Mesenchymal stem cell (in vitro differentiated cells and primary cell): ENCODE measurements around the gene COLGALT1.
A peak's percentile ranks its signal among the peaks of the same experiment; 100 is the strongest.

Experiments
- DNase-seq: peaks from one replicate; pipeline ENCODE4 v3.0.0-alpha.2; 2013
- H2AFZ ChIP-seq: one replicate; pipeline ENCODE4 v1.6.1; 2013; ENCODE audit warnings: low read depth, mild to moderate bottlenecking, control low read depth, inconsistent platforms, low read length, moderate library complexity
- H2AK5ac ChIP-seq: 2 replicates; pipeline ENCODE4 v1.6.1; 2013; ENCODE audit warnings: low read length, moderate library complexity, mild to moderate bottlenecking, inconsistent platforms; ENCODE audit not compliant: severe bottlenecking
- H2BK120ac ChIP-seq: one replicate; pipeline ENCODE4 v1.6.1; 2013; ENCODE audit warnings: low read depth, mild to moderate bottlenecking, inconsistent platforms, low read length, moderate library complexity
- H2BK12ac ChIP-seq, 2 experiments: one replicate each; pipeline ENCODE4 v1.6.1; 2013; ENCODE audit warnings: inconsistent platforms in 2 of 2, low read length in 2 of 2, mild to moderate bottlenecking in 2 of 2, moderate library complexity in 2 of 2, control low read depth in 1 of 2
- H2BK15ac ChIP-seq: one replicate; pipeline ENCODE4 v1.6.1; 2013; ENCODE audit warnings: mild to moderate bottlenecking, low read depth, inconsistent platforms; ENCODE audit not compliant: poor library complexity, severe bottlenecking
- H2BK5ac ChIP-seq: 2 replicates; pipeline ENCODE4 v1.6.1; 2013; ENCODE audit warnings: low read depth, mild to moderate bottlenecking, low read length, control low read depth, inconsistent platforms; ENCODE audit not compliant: poor library complexity, severe bottlenecking
- H3K14ac ChIP-seq, 2 experiments: one replicate each; pipeline ENCODE4 v1.6.1; 2013; ENCODE audit warnings: inconsistent platforms in 2 of 2, low read length in 2 of 2, control low read depth in 1 of 2, mild to moderate bottlenecking in 1 of 2, moderate library complexity in 1 of 2
- H3K18ac ChIP-seq, 2 experiments: one replicate each; pipeline ENCODE4 v1.6.1; 2013; ENCODE audit warnings: inconsistent platforms in 2 of 2, low read length in 2 of 2, control low read depth in 1 of 2, low read depth in 1 of 2, mild to moderate bottlenecking in 1 of 2
- H3K23ac ChIP-seq, 2 experiments: one replicate each; pipeline ENCODE4 v1.6.1; 2013; ENCODE audit warnings: inconsistent platforms in 2 of 2, low read length in 2 of 2, mild to moderate bottlenecking in 2 of 2, moderate library complexity in 2 of 2, control low read depth in 1 of 2
- H3K27ac ChIP-seq: 2 replicates; pipeline ENCODE4 v1.5.1; 2013; ENCODE audit warnings: mild to moderate bottlenecking, moderate library complexity, low read length, control low read depth, inconsistent platforms; ENCODE audit not compliant: poor library complexity, severe bottlenecking
- H3K27me3 ChIP-seq, 2 experiments: 2 replicates each; pipeline versions ENCODE4 v1.6.1 to v1.7.0; 2013; ENCODE audit warnings: low read length in 2 of 2, mild to moderate bottlenecking in 2 of 2, moderate library complexity in 2 of 2, control low read depth in 1 of 2, inconsistent platforms in 1 of 2; ENCODE audit not compliant: control insufficient read depth in 1 of 2, insufficient read depth in 1 of 2
- H3K36me3 ChIP-seq, 2 experiments: 2 replicates each; pipeline versions ENCODE4 v1.6.1 to v1.7.0; 2013; ENCODE audit warnings: low read length in 2 of 2, control low read depth in 1 of 2, inconsistent platforms in 1 of 2, low read depth in 1 of 2, mild to moderate bottlenecking in 1 of 2; ENCODE audit not compliant: insufficient read depth in 2 of 2, control insufficient read depth in 1 of 2
- H3K4ac ChIP-seq, 2 experiments: one replicate each; pipeline ENCODE4 v1.6.1; 2013; ENCODE audit warnings: inconsistent platforms in 2 of 2, low read length in 2 of 2, mild to moderate bottlenecking in 2 of 2, moderate library complexity in 2 of 2, control low read depth in 1 of 2, low read depth in 1 of 2
- H3K4me1 ChIP-seq: 2 replicates; pipeline ENCODE4 v1.6.1; 2013; ENCODE audit warnings: low read depth, low read length, control low read depth; ENCODE audit not compliant: control insufficient read depth, insufficient read depth
- H3K4me2 ChIP-seq: 2 replicates; pipeline ENCODE4 v1.6.1; 2013; ENCODE audit warnings: low read length, mild to moderate bottlenecking, inconsistent platforms; ENCODE audit not compliant: poor library complexity, severe bottlenecking
- H3K4me3 ChIP-seq, 2 experiments: 2 replicates each; pipeline versions ENCODE4 v1.5.1 to v1.7.0; 2013; ENCODE audit warnings: low read length in 2 of 2, mild to moderate bottlenecking in 2 of 2, control low read depth in 1 of 2, low read depth in 1 of 2; ENCODE audit not compliant: insufficient read depth in 1 of 2
- H3K79me1 ChIP-seq: replicated peaks from 2 replicates; pipeline ENCODE4 v1.6.1; 2013; ENCODE audit warnings: mild to moderate bottlenecking, control low read depth, low read length, inconsistent platforms; ENCODE audit not compliant: poor library complexity, severe bottlenecking
- H3K9ac ChIP-seq: 2 replicates; pipeline ENCODE4 v1.7.0; 2013; ENCODE audit warnings: mild to moderate bottlenecking, low read length, moderate library complexity
- H3K9me3 ChIP-seq: 2 replicates; pipeline ENCODE4 v1.7.0; 2013; ENCODE audit warnings: mild to moderate bottlenecking, low read length; ENCODE audit not compliant: control insufficient read depth
- H4K8ac ChIP-seq: one replicate; pipeline ENCODE4 v1.6.1; 2013; ENCODE audit warnings: inconsistent platforms, mild to moderate bottlenecking, low read length, moderate library complexity
- H4K91ac ChIP-seq: one replicate; pipeline ENCODE4 v1.6.1; 2013; ENCODE audit warnings: mild to moderate bottlenecking, low read length, inconsistent platforms
- WGBS: methylation state at CpG from one replicate; pipeline ENCODE4 v1.1.7; 2013; ENCODE audit warnings: mixed read lengths; 5-methylcytosine and 5-hydroxymethylcytosine counted together

The COLGALT1 gene

DNA sequence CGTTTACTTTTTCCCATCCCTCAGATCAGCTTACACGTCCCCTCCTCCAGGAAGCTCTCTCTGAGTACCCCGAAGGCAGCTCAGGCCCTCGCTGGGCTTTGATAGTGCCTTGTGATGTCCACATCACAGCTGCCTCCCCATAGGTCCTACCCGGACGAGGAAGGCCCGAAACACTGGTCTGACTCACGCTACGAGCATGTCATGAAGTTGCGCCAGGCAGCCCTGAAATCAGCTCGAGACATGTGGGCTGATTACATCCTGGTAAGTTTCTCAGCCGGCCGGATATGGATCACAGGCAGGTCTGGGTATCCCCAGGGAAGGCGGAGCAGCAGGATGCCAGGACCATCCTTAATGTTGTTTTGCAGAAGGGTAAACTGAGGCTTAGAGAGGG, 4.8 kb downstream of the COLGALT1 start:
- no peak overlapping the region for H4K8ac ChIP-seq
- no peaks in the 10 kb centered on the region for H3K9me3 ChIP-seq
- no peak overlapping the region for H4K91ac ChIP-seq
- H2BK120ac ChIP-seq: no peak overlapping the region
- H3K4me1 ChIP-seq: peaks cover 5% of the 10 kb centered on the region
- no peaks in the 10 kb centered on the region for H3K27me3 ChIP-seq
- H3K4me3 ChIP-seq: no peak overlapping the region
- no peak overlapping the region for H3K27ac ChIP-seq
- H2BK5ac ChIP-seq: no peak overlapping the region
- H2BK12ac ChIP-seq: no peak overlapping the region
- 86% methylated on average over 14 of the region's 14 CpGs for WGBS
- H3K9ac ChIP-seq: peak overlapping the region; percentile 76
- H2BK15ac ChIP-seq: no peak overlapping the region
- peaks cover 33% of the 10 kb centered on the region for H3K79me1 ChIP-seq
- H2AFZ ChIP-seq: no peak overlapping the region
- H2AK5ac ChIP-seq: no peak overlapping the region
- no peak overlapping the region for H3K18ac ChIP-seq
- no peak overlapping the region for H3K4me2 ChIP-seq
- H3K4ac ChIP-seq: no peak overlapping the region
- peak; percentile 85 for DNase-seq
- no peak overlapping the region for H3K14ac ChIP-seq
- peaks cover 50 to 51% of the 10 kb centered on the region in 2 experiments for H3K36me3 ChIP-seq
- no peak overlapping the region for H3K23ac ChIP-seq

DNA sequence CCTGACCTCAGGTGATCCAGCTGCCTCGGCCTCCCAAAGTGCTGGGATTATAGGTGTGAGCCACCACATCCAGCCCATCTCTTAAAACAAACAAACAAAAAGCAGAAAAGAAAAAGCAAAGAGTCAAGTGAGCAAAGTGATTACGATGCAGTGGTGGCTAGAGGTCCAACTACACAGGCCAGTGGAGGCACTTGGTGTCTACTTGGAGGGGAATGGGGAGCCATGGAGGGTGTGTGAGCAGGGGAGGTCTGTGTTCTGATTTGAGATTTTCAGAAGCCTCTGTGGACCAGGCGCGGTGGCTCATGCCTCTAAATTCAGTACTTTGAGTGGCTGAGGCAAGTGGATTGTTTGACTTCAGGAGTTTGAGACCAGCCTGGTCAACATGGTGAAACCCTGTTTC, 6.6 kb downstream of the COLGALT1 start:
- Histone ChIP-seq H4K91ac (no peak overlapping the region), H3K79me1 (peaks cover 37% of the 10 kb centered on the region), H3K4me2 (no peak overlapping the region), H3K23ac (no peak overlapping the region), H2BK5ac (no peak overlapping the region), H2AK5ac (no peak overlapping the region), H2BK15ac (no peak overlapping the region), H3K36me3 (peaks cover 58 to 69% of the 10 kb centered on the region in 2 experiments), H3K4me3 (no peak overlapping the region), H3K27ac (no peak overlapping the region), H2BK120ac (no peak overlapping the region), H3K4me1 (peaks cover 2% of the 10 kb centered on the region), H2AFZ (no peak overlapping the region), H3K27me3 (no peaks in the 10 kb centered on the region), H3K9ac (no peak overlapping the region), H2BK12ac (no peak overlapping the region), H4K8ac (no peak overlapping the region), H3K9me3 (no peaks in the 10 kb centered on the region), H3K14ac (no peak overlapping the region), H3K18ac (no peak overlapping the region), H3K4ac (no peak overlapping the region)
- DNase-seq: no peak
- over 99% methylated on average over 4 of the region's 4 CpGs for WGBS

DNA sequence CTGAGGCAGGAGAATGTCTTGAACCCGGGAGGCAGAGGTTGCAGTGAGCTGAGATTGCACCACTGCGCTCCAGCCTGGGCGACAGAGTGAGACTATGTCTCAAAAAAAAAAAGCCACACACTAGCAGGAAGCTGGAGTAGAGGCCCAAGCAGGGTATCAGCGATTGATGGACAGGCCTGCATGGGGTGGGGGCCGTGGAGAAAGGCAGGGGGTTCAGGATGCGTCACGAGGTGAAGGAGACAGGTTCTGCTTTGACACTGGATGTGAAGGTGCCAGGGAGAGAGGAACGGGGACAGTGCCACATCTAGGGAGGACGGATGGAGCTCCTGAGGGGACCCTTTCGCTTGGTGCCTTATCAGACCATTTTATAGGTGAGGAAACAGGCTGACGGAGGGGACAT, 7.1 kb downstream of the COLGALT1 start:
- Histone ChIP-seq H2BK12ac (no peak overlapping the region), H2BK120ac (no peak overlapping the region), H3K9me3 (no peaks in the 10 kb centered on the region), H3K9ac (no peak overlapping the region), H3K4me3 (no peak overlapping the region), H4K8ac (no peak overlapping the region), H4K91ac (no peak overlapping the region), H3K4me1 (peaks cover 2% of the 10 kb centered on the region), H3K36me3 (peaks cover 59 to 74% of the 10 kb centered on the region in 2 experiments), H2AK5ac (no peak overlapping the region), H3K14ac (no peak overlapping the region), H3K79me1 (peaks cover 35% of the 10 kb centered on the region), H3K27ac (no peak overlapping the region), H2BK5ac (no peak overlapping the region), H3K27me3 (no peaks in the 10 kb centered on the region), H3K4me2 (no peak overlapping the region), H3K4ac (no peak overlapping the region), H2BK15ac (no peak overlapping the region), H3K23ac (no peak overlapping the region), H3K18ac (peak overlapping the region in 1 of 2 experiments; percentile 42), H2AFZ (no peak overlapping the region)
- 89% methylated on average over 11 of the region's 11 CpGs for whole genome bisulfite sequencing
- DNase-seq: no peak

DNA sequence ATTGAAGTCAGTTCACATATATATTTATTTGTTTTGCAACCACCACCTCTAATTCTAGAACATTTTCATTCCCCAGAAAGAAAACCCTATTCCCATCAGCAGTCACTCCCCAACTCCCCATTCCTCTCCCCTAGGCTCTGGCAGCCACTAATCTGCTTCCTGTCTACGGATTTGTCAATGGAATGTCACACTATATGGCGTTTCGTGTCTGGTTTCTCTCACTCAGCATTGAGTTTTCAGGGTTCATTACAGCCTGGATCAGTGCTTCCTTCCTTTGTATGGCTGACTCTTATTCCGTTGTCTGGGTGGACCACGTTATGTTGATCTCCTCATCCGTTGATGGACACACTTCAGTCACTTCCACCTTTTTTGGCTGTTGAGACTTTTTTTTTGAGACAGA, 9.3 kb downstream of the COLGALT1 start:
- Histone ChIP-seq H2BK5ac (no peak overlapping the region), H3K18ac (no peak overlapping the region), H2AFZ (no peak overlapping the region), H2AK5ac (no peak overlapping the region), H3K27ac (no peak overlapping the region), H2BK120ac (no peak overlapping the region), H3K9me3 (no peaks in the 10 kb centered on the region), H3K9ac (no peak overlapping the region), H4K91ac (no peak overlapping the region), H2BK15ac (no peak overlapping the region), H3K4me1 (no peaks in the 10 kb centered on the region), H3K36me3 (peaks cover 62 to 82% of the 10 kb centered on the region in 2 experiments), H3K14ac (no peak overlapping the region), H2BK12ac (no peak overlapping the region), H3K4me2 (no peak overlapping the region), H3K4me3 (no peak overlapping the region), H3K4ac (no peak overlapping the region), H4K8ac (no peak overlapping the region), H3K79me1 (peaks cover 31% of the 10 kb centered on the region), H3K23ac (no peak overlapping the region), H3K27me3 (no peaks in the 10 kb centered on the region)
- DNase-seq: no peak
- WGBS: 52% methylated on average over 6 of the region's 6 CpGs
